Transverse colon (tissue), 4 donors: ENCODE data around the gene TMEM108.

Experiments
- POLR2A ChIP-seq: fragments of 450-650 bp; IDR thresholded peaks from one replicate; pipeline ENCODE4 v1.6.1; 2016; ENCODE audit warnings: antibody characterized with exemption, mild to moderate bottlenecking, moderate library complexity
- POLR2AphosphoS5 ChIP-seq, 3 donors: sonication (generic); formaldehyde crosslinking; IDR thresholded peaks; one replicate each; pipeline ENCODE4 v1.6.1; 2016; ENCODE audit warnings: antibody characterized with exemption in 3 of 3
- TF ChIP-seq, protein P1 (sequence below), 5 experiments: fragments of 200-600 bp in 3 of 5; fragments of 450-650 bp in 2 of 5; sonication (generic) in 3 of 5; IDR thresholded peaks; 1 replicate in 2 of 5; 2 replicates in 3 of 5; pipeline ENCODE4 v1.5.1; 2016 to 2017; ENCODE audit warnings: antibody characterized with exemption in 5 of 5, inconsistent platforms in 3 of 5, mild to moderate bottlenecking in 2 of 5, moderate library complexity in 1 of 5

DNA sequence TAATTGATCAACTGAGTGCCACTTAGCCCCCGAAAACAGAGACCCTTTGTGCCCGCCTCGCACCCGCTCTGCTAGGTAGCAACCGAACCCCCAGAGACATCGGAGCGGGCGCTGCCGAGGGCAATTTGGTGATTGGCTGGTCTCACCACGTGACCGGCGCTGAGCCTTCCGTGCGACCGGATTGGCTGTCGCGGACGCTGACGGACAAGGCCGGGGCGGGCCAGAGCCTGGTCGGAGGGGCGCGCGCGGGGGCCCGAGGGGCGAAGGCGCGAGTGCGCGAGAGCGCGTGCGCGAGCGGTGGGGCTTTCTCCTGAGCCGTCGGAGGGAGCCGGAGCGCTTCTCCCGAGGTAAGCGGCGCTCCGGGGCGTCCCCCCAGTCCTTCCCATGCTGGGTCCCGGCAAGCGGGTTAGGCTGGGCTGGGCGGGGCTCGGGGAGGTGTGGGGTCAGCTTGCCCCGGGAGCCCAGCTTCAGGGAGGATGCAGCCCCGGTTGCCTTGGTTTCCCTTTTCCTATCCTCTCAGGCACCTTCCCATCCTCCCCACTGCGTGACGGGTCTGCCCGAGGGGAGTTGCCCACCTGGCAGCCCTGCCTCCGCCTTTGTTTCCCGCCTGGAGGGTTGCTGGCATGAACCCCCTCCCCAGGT is at the start of gene TMEM108:
- TF ChIP-seq, protein P1, sequence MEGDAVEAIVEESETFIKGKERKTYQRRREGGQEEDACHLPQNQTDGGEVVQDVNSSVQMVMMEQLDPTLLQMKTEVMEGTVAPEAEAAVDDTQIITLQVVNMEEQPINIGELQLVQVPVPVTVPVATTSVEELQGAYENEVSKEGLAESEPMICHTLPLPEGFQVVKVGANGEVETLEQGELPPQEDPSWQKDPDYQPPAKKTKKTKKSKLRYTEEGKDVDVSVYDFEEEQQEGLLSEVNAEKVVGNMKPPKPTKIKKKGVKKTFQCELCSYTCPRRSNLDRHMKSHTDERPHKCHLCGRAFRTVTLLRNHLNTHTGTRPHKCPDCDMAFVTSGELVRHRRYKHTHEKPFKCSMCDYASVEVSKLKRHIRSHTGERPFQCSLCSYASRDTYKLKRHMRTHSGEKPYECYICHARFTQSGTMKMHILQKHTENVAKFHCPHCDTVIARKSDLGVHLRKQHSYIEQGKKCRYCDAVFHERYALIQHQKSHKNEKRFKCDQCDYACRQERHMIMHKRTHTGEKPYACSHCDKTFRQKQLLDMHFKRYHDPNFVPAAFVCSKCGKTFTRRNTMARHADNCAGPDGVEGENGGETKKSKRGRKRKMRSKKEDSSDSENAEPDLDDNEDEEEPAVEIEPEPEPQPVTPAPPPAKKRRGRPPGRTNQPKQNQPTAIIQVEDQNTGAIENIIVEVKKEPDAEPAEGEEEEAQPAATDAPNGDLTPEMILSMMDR (IDR thresholded peaks at IDR 0.05) = no peak
- TF ChIP-seq POLR2AphosphoS5 (IDR thresholded peaks at IDR 0.05) (no peak), POLR2A (no peak)
